ENCODE results near the gene KLF2.

DNA sequence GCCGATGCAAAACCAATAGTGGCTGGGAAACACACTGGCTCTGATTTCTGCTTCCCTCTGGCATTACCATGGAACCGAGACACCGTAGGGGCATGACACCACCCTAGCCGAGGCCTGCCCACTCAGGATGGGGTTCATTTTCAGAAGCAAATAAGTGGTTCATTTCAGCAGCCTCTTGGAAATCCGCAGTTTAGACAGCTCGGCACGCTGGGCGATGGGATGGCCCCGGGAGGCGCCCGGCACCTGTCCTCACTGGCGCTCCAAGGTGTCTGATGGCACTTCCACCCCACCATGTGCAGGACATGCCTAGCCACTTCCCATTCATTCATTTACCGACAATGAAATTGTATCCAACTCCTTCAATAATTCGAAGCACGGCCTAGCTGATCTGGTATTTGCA is 33.8 kb downstream of the KLF2 start:
- TF ChIP-seq GATA3 (IDR thresholded peaks at IDR 0.05; ENCODE audit: low read depth, low read length), result no peak
- TF ChIP-seq GATA2 (IDR thresholded peaks at IDR 0.05; ENCODE audit: low read depth, low read length), result no peak
